ENCODE results near the gene ANXA1.

ANXA1 gene

DNA sequence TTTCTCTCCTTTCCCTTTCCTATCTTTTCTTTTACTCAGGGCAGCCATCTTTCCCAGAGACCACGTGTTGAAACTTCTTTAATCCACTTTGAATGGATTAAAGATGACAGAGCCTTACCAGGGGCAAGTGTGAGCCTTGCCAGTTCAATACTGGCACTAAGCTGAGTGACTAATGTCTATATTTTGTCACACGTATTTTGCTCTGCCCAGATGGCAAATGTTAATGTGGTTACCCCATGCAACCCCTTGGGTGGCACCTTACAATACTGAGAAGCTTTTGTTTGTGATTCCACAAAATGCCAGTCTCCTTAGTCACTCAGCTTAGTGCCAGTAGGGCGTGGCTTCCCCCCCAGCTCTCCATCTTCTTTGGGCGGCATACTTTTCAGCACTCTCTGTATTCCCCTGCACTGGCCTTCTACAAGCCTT, 24.8 kb downstream of the ANXA1 start (continued):
- TF ChIP-seq ZFP30 (CRISPR knock-in tag; IDR thresholded peaks at IDR 0.05), result no peak
- no peak for TF ChIP-seq RARB (CRISPR knock-in tag; IDR thresholded peaks at IDR 0.05)
- TF ChIP-seq PPARA (CRISPR knock-in tag; IDR thresholded peaks at IDR 0.05; ENCODE audit: borderline replicate concordance), result no peak

GRCh38 chr9:73178044-73178443, 26.4 kb downstream of the ANXA1 start:
- TF ChIP-seq TSHZ2 (CRISPR knock-in tag; IDR thresholded peaks at IDR 0.05), result no peak
- no peak for TF ChIP-seq ZNF565 (CRISPR knock-in tag; conservative IDR thresholded peaks at IDR 0.05; ENCODE audit: low read depth)
- ATAC-seq, result no peak

DNA sequence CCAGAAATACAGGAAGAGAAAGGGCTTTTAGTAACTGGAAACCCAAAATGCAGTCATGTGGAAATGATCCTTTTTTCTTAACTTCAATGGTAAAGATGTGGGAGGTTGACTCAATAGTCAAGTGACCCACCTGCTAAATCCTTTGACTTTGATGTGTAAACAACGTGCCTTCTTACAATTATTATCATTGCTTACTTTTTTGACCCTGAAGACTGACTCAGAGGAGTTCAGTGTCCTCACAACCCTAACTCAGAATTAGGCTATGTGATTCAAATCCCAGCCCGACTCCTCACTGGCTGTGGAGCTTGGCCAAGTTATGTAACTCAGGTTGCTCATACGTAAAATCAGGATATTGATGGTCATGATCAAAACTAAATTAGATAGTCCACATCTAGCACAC, 27.9 kb downstream of the ANXA1 start:
- TF ChIP-seq TOX (CRISPR knock-in tag; IDR thresholded peaks at IDR 0.05; ENCODE audit: borderline replicate concordance) (no peak), TSHZ2 (CRISPR knock-in tag; IDR thresholded peaks at IDR 0.05) (no peak), SNAI2 (CRISPR knock-in tag; IDR thresholded peaks at IDR 0.05) (no peak), GLIS3 (CRISPR knock-in tag; IDR thresholded peaks at IDR 0.05) (no peak), POU6F1 (CRISPR knock-in tag; IDR thresholded peaks at IDR 0.05; ENCODE audit: borderline replicate concordance, low read depth) (no peak), ZNF8 (CRISPR knock-in tag; IDR thresholded peaks at IDR 0.05) (no peak), ZNF70 (CRISPR knock-in tag; IDR thresholded peaks at IDR 0.05) (no peak), ZNF565 (CRISPR knock-in tag; conservative IDR thresholded peaks at IDR 0.05; ENCODE audit: low read depth) (no peak), RARB (CRISPR knock-in tag; IDR thresholded peaks at IDR 0.05) (no peak), ZC3H10 (CRISPR knock-in tag; IDR thresholded peaks at IDR 0.05) (no peak), CSDC2 (CRISPR knock-in tag; IDR thresholded peaks at IDR 0.05) (no peak)
- TF ChIP-seq, protein P1, sequence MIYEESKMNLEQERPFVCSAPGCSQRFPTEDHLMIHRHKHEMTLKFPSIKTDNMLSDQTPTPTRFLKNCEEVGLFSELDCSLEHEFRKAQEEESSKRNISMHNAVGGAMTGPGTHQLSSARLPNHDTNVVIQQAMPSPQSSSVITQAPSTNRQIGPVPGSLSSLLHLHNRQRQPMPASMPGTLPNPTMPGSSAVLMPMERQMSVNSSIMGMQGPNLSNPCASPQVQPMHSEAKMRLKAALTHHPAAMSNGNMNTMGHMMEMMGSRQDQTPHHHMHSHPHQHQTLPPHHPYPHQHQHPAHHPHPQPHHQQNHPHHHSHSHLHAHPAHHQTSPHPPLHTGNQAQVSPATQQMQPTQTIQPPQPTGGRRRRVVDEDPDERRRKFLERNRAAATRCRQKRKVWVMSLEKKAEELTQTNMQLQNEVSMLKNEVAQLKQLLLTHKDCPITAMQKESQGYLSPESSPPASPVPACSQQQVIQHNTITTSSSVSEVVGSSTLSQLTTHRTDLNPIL (CRISPR knock-in tag; IDR thresholded peaks at IDR 0.05; ENCODE audit: low read depth), result no peak
- no peak for ATAC-seq

DNA sequence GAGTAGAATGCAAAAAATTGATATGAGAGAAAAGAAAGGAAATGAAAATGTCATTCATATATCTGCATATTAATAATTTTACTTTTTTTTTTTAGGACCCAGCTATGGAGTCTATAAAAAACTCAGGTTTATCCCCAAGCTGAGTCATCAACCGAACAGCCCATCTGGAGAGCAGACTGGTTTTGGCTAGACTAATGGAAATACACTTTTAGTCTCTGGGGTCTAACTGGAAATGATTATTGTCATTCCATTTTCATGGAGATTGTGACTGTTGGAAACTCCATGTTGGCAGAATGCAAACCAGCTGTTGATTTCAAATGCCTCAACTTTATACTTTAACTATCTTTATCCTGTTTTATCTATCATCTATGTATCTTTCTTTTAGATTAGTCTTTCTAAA, 28.7 kb downstream of the ANXA1 start:
- peak; percentile 71 for ATAC-seq
- TF ChIP-seq, protein P2, sequence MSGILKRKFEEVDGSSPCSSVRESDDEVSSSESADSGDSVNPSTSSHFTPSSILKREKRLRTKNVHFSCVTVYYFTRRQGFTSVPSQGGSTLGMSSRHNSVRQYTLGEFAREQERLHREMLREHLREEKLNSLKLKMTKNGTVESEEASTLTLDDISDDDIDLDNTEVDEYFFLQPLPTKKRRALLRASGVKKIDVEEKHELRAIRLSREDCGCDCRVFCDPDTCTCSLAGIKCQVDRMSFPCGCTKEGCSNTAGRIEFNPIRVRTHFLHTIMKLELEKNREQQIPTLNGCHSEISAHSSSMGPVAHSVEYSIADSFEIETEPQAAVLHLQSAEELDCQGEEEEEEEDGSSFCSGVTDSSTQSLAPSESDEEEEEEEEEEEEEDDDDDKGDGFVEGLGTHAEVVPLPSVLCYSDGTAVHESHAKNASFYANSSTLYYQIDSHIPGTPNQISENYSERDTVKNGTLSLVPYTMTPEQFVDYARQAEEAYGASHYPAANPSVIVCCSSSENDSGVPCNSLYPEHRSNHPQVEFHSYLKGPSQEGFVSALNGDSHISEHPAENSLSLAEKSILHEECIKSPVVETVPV (CRISPR knock-in tag; IDR thresholded peaks at IDR 0.05), result no peak
- no peak for TF ChIP-seq TSHZ2 (CRISPR knock-in tag; IDR thresholded peaks at IDR 0.05)
- no peak for TF ChIP-seq SNAI2 (CRISPR knock-in tag; IDR thresholded peaks at IDR 0.05)
- TF ChIP-seq TCF4 (CRISPR knock-in tag; IDR thresholded peaks at IDR 0.05; ENCODE audit: borderline replicate concordance), result no peak
- no peak for TF ChIP-seq GLIS3 (CRISPR knock-in tag; IDR thresholded peaks at IDR 0.05)
- TF ChIP-seq POU6F1 (CRISPR knock-in tag; IDR thresholded peaks at IDR 0.05; ENCODE audit: borderline replicate concordance, low read depth), result no peak
- TF ChIP-seq ZFP3 (CRISPR knock-in tag; IDR thresholded peaks at IDR 0.05), result no peak
- TF ChIP-seq, protein P3, sequence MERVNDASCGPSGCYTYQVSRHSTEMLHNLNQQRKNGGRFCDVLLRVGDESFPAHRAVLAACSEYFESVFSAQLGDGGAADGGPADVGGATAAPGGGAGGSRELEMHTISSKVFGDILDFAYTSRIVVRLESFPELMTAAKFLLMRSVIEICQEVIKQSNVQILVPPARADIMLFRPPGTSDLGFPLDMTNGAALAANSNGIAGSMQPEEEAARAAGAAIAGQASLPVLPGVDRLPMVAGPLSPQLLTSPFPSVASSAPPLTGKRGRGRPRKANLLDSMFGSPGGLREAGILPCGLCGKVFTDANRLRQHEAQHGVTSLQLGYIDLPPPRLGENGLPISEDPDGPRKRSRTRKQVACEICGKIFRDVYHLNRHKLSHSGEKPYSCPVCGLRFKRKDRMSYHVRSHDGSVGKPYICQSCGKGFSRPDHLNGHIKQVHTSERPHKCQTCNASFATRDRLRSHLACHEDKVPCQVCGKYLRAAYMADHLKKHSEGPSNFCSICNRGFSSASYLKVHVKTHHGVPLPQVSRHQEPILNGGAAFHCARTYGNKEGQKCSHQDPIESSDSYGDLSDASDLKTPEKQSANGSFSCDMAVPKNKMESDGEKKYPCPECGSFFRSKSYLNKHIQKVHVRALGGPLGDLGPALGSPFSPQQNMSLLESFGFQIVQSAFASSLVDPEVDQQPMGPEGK (CRISPR knock-in tag; IDR thresholded peaks at IDR 0.05; ENCODE audit: borderline replicate concordance), result no peak
- no peak for TF ChIP-seq PPARA (CRISPR knock-in tag; IDR thresholded peaks at IDR 0.05; ENCODE audit: borderline replicate concordance)
- TF ChIP-seq ARNTL (CRISPR knock-in tag; IDR thresholded peaks at IDR 0.05; ENCODE audit: borderline replicate concordance, low read depth), result no peak

Measured in SK-N-SH treated with all-trans-retinoic acid at 6 μM for 48 hours (cell line).